Endometrium (tissue), 2 donors: ENCODE data around the gene SMIM28.
"Not testable (repeated sequence)": the region's sequence is repeated elsewhere in the genome, so short reads cannot be mapped to it uniquely, and the experiment has no call there.

Experiments used
- FAIRE-seq: peaks from 2 replicates; lab custom pipeline; 2012; peaks lifted over from hg19 to GRCh38; lab: Jason Lieb, UNC
- donor health status: control.
- donor health status: control.

Gene SMIM28

DNA sequence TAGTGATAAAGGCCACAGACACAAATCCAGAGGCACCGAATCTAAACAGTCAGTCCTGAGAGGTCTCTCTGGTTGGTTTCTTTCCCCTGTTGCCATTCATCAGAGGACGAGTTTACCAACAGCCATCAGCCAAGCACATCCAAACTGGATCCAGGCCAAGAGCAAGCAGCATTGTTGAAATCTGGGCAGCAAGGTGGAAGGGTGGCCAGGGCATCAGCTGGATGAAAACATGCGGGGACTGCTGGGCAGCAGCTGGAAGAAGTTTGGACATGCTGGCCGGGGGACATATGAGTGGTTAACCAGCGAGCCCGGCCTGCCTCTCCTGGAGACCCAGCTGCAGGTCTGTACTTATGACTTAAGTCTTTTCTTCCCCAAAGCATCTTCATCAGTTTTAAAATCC, at the start of gene SMIM28:
TSS of gene SMIM28 (plus strand) at position 62 of the 400 bp plus-strand sequence. CDS start at position 230, 168 bp downstream.
- FAIRE-seq: no peak

DNA sequence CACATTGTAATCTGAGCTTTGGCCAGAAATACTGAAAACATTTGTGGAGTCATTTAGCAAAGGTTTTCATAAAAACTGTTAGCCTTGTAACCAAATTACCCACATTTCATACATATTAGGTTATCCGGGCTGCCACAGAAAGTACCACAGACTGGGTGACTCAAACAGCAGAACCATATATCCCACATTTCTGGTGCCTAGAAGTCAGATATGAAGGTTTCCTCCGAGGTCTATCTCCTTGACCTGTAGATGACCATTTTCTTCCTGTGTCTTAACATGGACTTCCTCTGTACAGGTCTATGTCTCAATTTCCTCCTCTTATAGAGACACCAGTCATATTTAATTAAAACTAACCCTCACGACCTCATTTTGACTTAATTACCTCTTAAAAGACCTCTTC, 49.5 kb upstream of the SMIM28 start:
- no peak for FAIRE-seq

DNA sequence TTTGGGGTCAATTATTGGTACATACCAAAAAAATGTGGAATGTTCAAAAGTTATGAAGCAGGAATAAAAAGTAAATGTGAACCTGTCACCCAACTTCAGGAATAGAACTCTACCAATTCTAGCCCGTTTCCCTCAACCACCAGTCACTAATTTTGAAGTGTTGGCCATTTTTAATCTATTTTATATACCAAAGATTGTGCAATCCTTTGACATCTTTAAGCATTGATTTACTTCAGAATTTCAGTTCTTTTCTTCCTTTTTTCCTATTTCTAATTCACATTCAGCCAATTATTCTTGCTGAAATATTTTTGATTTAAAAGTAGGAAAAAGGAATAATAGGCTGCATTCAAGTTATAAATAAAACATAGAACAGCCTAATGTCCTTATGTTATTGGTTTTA, 46.9 kb upstream of the SMIM28 start:
- FAIRE-seq: no peak

DNA sequence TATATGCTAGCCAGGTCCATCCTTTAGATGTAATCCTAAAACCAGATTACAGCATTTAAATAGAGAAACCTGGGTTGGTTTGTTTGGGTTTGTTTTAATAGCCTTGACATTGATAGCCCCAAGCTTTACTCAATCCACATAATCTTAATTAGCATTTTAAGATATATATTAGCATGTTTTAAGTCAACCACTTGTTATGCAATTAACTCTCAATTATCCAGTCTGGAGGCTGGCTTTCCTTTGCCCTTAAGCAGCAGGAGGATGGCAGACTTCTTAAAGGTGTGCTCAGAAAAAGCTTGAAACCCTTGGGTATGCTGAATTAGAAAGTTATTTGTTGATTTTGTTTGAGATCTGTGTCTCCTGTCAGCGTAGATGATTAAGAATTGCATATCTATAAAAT, 46.3 kb upstream of the SMIM28 start:
- no peak for FAIRE-seq

DNA sequence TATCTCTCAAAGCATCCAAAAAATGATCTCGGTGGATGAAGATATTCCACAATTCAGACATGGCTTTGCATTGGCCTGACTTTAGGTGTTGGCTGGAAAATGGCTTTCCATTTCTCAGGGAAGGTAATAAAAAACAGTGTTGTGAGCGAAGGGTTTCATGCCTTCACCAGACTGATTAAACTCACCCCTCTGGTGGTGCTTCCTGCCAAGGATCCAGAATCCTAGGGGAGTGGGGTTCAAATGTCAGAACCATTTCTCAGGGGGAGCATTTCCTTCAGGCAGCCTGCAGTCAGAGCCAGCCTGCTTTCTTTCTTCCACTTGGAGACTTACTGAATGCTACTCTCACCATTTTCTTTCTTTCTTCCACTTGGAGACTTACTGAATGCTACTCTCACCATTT, 45.7 kb upstream of the SMIM28 start:
- FAIRE-seq: no peak

DNA sequence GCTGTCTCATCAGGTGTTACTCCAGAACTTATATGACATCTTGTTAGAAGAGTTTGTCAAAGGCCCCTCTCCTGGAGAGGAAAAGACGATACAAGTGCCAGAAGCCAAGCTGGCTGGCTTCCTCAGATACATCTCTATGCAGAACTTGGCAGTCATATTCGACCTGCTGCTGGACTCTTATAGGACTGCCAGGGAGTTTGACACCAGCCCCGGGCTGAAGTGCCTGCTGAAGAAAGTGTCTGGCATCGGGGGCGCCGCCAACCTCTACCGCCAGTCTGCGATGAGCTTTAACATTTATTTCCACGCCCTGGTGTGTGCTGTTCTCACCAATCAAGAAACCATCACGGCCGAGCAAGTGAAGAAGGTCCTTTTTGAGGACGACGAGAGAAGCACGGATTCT, 43.7 kb upstream of the SMIM28 start:
- FAIRE-seq: no peak

DNA sequence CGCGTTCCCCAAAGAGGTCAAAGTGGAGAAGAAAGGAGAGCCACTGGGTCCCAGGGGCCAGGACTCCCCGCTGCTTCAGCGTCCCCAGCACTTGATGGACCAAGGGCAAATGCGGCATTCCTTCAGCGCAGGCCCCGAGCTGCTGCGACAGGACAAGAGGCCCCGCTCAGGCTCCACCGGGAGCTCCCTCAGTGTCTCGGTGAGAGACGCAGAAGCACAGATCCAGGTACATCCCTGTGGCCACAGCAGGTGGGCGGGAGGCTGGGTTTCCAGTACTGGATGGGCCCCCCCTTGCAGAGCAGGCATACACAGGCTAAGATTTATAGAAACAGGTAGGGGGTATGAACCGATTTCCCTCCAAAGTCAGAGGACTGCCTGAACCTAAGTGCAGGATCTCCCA, 42.7 kb upstream of the SMIM28 start:
- no peak for FAIRE-seq

DNA sequence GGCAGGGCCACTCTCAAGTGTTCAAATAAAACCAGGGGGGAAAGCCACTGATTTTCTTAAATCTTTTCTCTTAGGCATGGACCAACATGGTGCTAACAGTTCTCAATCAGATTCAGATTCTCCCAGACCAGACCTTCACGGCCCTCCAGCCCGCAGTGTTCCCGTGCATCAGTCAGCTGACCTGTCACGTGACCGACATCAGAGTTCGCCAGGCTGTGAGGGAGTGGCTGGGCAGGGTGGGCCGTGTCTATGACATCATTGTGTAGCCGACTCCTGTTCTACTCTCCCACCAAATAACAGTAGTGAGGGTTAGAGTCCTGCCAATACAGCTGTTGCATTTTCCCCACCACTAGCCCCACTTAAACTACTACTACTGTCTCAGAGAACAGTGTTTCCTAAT, 41.5 kb upstream of the SMIM28 start:
- no peak for FAIRE-seq

DNA sequence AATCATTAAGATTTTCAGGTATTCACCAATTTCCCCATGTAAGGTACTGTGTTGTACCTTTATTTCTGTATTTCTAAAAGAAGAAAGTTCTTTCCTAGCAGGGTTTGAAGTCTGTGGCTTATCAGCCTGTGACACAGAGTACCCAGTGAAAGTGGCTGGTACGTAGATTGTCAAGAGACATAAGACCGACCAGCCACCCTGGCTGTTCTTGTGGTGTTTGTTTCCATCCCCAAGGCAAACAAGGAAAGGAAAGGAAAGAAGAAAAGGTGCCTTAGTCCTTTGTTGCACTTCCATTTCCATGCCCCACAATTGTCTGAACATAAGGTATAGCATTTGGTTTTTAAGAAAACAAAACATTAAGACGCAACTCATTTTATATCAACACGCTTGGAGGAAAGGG, 40.6 kb upstream of the SMIM28 start:
- FAIRE-seq: no peak

DNA sequence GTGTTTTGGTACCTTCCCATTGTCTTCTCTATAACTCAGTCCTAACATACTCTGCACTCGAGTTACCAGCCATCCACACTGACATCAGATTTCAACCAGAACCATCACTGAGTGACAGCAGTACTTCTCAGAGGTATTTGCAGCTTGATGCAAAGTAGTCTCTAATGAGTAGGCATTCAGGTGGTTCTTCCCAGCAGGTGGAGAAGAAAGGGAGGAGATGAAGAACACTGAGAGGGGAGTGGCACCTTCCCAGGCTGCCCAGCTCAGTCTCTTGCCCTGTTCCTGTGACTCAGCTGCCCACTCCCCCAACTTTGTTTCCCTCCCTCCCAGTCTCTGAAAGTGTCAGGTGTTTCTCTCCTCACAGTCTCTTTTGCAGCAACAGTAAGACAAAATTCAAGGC, 38.7 kb upstream of the SMIM28 start:
- FAIRE-seq: no peak

DNA sequence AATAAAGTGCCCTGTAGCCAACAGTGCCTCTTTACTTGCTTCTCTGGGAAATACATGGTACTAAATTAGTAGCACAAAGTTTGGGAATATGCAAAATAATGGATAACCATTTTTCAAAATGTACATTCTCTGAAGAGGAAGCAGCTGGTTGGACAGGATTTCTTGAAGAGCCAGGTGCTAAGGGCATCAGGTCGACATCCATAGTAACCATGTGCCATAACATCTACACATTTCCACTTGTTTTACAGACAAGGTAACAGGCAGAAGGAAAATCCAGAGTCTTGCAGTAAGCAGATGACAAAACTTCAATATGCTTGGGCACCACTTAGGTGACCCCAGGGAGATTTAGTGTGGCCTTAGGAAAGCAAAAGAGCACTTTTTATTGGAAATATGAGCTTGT, 36.5 kb upstream of the SMIM28 start:
- no peak for FAIRE-seq

DNA sequence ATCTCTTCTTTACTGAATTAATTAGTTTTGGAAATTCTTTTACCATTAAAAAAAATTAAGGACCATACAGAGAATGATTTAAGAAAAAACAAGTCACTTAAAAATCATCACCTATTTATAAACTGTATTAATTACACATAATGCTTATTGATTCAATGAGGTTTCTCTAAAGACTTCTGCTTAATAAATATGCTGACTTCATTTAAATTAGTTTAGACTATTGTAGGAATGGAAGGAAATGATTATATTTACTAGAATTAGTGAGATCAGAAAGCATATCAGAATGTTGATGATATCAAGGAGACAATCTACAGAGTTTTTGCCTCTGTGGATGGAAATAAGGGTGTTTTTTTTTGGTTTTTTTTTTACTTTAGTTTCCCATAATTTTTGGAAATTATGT, 34.6 kb upstream of the SMIM28 start:
- FAIRE-seq: no peak

DNA sequence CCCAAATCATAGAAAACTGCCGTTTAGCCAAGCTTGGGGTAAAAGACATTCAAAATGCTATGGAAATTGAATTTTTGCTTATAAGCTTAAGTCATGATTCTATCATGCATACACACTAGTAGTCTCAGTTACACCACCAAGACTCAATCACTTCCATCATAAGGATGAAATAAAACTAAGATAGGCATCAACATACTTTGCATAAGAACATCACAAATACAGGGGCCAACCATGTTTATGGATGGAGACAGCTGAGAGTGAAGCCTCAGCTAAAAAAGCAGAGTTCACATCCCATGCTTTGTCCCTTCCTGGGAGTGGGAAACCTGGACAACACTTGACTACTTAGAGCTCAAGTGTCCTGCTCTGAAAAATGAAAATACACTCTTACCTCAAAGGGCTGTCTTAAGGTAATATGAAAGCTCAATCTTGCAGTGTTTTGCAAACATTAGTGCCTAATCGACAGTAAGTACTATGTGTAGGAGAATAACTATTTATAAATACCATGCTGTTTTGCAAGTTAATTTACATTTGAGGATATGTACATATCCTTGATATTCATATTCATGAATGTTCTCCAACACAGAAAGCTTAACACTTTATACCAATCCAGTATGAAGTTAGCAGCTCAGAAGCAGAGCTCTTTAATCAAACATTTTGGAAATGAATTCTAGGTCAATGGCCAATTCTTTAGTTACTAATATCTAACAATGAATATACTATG, 32.0 kb upstream of the SMIM28 start:
- no peak for FAIRE-seq

DNA sequence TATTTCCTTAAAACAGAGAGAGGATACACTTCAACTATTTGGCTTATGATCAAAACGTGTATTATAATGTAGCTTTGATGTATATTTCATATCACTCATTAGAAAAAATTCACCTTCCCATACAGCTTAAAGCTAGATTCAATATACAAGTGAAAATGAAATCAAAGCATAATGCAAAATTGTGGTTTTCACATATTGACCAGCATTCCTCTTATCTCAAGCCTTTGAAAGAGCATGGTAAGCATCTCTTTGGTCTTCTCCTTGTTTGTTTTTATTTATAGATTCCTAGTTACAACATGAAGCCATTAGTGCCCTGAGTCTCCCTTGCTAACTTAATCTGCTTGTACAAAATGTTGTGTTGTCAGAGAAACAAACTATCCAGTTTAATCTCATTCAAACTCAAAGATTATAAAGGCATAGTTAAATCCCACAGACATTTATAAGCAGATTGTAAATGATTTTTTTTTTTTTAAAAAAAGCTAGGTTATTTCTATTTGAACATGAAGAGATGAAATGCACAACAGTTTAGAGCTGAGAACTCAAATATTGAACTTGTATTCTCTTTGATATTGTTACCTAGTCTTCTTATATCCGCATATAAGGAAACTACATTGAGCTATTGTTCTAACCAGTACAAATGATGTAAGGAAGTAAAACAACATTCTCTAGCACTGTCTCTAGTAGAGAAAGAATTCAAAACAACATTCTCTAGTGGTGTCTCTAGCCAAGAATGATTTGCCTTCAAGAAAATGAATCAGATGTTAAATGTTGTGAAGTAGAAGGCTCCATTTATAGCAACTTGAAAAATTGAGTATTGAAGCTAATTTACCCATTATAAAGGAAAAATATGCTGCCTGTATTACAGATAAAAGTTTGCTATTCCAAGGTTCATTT, 31.2 kb upstream of the SMIM28 start:
- FAIRE-seq: peak; percentile 33

DNA sequence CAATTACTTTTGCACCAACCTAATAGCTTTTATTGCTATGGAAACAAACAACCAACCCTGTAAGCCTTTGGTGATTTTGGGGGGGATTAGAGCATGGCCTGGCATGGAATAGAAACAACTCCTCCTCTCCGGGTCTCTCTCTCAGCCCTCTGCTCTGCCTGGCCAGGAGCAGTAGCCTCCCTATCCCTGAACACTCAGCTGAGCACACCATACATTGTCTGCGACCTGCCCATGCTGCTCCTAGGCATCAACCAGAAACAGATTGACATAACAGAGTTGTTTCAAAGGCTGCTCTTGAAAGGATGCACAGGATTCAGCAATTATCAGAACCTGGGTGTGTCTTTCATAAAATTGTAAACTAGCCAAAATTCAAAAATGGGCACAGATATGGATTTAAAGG, 29.8 kb upstream of the SMIM28 start:
- FAIRE-seq: no peak

DNA sequence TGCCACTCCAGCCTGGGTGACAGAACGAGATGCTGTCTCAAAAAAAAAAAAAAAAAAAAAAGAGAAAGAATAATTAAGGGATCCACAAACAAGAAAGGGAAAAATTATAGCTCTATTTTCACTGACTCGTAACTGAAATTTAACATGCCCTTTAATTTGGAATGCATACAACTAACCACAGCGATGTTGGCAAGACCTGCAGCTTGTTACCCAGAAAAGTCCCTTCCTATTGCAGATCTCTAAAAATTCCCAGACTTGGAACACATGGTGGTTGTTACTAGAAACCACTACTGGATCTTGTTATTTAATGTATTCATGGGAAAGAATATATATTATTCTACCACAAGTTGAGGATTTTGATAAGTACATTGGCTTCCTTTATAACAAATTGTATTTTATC, 27.8 kb upstream of the SMIM28 start:
- no peak for FAIRE-seq

DNA sequence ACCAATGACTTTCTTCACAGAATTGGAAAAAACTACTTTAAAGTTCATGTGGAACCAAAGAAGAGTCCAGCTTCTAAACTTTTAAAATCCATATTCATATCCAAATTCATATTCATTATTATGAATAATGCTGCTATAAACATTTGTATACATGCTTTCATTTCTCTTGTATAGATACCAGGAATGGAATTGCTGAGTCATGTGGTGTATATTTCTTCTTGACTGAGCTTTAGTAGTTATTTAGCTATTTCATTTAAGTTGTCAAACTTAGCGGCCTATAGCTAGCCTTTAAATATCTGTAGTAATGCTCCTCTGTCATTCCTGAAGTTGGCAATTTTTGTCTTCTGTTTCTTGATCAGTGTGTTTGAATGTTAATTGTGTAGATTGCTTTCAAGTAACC, 19.8 kb upstream of the SMIM28 start:
- no peak for FAIRE-seq

DNA sequence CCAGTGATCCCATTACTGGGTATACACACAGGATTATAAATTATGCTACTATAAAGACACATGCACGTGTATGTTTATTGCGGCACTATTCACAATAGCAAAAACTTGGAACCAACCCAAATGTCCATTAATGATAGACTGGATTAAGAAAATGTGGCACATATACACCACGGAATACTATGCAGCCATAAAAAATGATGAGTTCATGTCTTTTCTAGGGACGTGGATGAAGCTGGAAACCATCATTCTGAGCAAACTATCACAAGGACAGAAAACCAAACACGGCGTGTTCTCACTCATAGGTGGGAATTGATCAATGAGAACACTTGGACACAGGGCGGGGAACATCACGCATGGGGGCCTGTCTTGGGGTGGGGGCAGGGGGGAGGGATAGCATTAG, 9.0 kb upstream of the SMIM28 start:
- not testable (repeated sequence) for FAIRE-seq

DNA sequence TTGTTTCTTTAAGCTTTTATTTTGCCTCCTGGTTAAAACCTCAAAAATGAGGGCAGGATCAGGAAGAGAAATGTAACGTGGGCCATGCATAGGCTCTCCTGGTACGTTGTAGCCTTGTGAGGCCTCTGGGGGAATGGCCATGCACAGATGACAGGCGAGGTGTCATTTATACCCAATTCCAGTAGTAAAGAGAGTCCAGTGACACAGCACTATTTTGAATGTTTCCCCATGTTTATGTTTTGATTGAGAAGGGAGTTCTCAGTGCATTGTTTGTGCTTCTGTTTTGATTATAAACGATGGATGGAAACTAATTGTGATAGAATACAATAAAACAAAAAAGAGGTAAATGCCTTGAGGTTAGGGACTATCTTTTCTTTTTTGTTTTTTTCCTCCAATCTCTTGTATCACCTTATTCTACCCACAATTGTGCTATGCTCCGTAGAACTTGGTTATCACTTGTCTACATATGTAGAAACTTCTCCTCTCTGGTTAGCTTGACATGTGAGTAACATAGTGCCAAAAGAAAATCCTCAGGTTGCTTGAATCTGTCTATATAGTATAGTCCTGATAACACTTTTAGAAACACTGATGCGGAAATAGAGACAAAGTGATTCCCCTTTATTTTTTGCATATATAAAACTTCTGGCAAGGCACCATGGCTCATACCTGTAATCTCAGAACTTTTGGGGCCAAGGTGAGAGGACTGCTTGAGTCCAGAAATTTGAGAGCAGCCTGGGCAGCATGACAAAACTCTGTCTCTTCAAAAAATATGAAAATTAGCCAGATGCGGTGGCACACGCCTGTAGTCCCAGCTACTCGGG, 6.9 kb upstream of the SMIM28 start:
- no peak for FAIRE-seq

DNA sequence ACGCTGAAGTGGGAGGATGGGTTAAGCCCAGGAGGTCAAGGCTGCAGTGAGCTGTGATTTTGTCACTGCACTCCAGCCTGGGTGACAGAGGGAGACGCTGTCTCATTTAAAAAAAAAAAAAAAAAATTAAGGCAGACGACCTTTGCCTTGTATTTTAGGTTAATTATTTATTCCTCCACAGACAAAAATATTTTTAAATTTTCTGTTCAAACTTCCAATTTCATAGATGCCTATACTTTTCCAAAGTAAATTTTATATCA, 6.3 kb upstream of the SMIM28 start:
- no peak for FAIRE-seq

DNA sequence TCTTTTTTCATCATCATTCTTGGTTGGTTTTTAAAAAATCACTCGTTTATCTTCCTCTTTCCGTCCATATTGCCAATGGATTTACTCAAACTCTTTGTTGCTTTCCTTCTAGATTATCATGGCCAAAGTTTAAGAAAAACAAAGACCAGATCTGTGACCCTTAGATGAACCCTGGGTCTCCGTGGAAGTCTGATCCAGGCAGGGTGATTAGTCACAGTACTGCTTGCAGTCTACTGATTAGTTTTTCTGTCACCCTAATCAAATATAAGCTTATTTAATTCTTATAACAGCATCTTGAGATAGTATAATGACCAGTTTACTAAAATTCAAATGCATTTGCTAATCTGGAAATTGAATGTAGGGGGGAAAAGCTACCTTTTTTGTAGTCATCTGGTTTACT, 6.0 kb upstream of the SMIM28 start:
- FAIRE-seq: no peak

DNA sequence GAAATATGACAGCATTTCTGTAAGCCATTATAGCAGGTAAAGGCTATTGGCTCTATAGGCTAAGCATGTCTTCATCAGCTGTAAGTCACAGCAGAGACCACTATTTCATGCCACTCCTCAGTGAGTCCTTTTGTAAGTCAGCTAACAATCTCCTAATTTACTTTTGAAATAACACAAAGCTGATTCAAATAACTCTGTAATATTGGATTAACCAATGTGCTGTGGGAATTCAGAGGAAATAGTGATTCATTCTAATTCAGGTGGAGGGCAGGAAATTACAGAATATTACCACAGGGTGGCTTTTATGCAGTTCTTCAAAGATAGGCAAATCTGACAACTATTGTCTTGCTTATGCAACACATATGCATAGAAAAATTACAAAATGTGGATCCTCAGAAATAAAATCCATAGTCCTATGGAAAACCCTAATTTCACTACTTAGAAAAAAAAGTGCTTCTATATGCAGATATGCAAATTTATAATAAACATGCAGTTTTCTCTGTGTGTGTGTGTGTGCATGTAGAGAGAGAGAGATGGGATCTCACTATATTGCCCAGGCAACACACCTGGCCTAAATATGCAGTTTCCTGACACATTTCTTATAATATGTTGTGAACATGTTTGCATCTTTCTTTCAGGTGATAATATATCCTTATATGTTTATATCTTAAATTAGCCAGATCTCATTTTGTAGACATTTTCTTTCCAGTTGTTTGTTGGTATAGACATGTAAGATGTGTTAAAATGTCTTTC, 4.8 kb upstream of the SMIM28 start:
- no peak for FAIRE-seq
